ENCODE results near the gene CLEC7A. TPM values are rescaled to one million over a fixed set of nuclear protein-coding genes. Genes with fewer than 3 reads are reported as not detected.

Gene CLEC7A
- total RNA-seq, 1 donor from 2014 or later, result 1.3 TPM

DNA sequence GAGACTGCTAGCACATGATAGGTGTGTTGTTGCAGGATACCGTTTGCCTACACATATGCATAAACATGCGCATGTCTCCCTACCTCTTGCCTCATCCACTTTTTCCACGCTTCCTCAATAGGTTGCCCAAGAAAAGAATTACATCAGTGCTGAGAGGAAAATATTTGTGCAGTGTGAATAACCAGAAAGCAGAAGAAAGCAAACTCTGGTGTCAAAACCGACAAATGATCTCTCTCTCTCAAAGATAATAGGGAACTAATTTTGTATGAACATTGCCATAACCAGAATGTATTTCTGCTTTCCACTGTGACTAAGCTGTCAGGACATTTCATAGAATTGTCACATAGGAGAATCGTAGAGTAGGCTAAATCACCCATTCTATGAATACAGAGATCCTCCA, 1.3 kb downstream of the CLEC7A start:
- H3K36me3 ChIP-seq, result no peaks in the 10 kb centered on the region
- intact Hi-C loops (cut with micrococcal nuclease), result no loop called here
- peak overlapping the region; percentile 52 for H3K27ac ChIP-seq (replicated peaks)
- no peaks in the 10 kb centered on the region for H3K27me3 ChIP-seq (ENCODE audit: low read depth)
- H3K9me3 ChIP-seq (replicated peaks), result no peaks in the 10 kb centered on the region
- TF ChIP-seq, protein P1, sequence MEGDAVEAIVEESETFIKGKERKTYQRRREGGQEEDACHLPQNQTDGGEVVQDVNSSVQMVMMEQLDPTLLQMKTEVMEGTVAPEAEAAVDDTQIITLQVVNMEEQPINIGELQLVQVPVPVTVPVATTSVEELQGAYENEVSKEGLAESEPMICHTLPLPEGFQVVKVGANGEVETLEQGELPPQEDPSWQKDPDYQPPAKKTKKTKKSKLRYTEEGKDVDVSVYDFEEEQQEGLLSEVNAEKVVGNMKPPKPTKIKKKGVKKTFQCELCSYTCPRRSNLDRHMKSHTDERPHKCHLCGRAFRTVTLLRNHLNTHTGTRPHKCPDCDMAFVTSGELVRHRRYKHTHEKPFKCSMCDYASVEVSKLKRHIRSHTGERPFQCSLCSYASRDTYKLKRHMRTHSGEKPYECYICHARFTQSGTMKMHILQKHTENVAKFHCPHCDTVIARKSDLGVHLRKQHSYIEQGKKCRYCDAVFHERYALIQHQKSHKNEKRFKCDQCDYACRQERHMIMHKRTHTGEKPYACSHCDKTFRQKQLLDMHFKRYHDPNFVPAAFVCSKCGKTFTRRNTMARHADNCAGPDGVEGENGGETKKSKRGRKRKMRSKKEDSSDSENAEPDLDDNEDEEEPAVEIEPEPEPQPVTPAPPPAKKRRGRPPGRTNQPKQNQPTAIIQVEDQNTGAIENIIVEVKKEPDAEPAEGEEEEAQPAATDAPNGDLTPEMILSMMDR (IDR thresholded peaks at IDR 0.05; ENCODE audit: borderline replicate concordance), result no peak
- H3K4me3 ChIP-seq, result no peak overlapping the region
- DNase-seq, result no peak
- peaks cover 16% of the 10 kb centered on the region for H3K4me1 ChIP-seq

DNA sequence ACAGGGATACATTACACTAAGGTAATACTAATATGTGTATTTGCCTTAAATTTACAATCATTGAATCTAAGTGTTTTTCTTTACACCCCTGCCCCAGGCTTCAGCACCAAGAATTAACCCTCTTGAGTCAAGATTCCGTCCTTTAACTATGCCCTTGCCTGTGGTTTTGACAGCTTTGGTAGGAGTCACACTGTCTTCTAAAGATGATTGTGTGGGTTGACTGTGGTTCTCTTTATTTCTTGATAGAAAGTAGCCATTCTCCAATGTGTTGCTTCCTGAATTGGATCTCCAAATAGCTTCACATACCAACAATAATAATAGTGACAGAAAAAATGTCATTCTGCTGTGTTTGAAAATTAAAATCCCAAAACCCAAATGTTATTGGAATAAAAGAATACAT, 3.6 kb downstream of the CLEC7A start:
- H3K9me3 ChIP-seq (replicated peaks), result no peaks in the 10 kb centered on the region
- no peaks in the 10 kb centered on the region for H3K27me3 ChIP-seq (ENCODE audit: low read depth)
- no peak overlapping the region for H3K27ac ChIP-seq (replicated peaks)
- peaks cover 3% of the 10 kb centered on the region for H3K4me1 ChIP-seq
- intact Hi-C loops (cut with micrococcal nuclease), result no loop called here
- no peaks in the 10 kb centered on the region for H3K36me3 ChIP-seq
- TF ChIP-seq, protein P1 (IDR thresholded peaks at IDR 0.05; ENCODE audit: borderline replicate concordance), result no peak
- no peak overlapping the region for H3K4me3 ChIP-seq
- no peak for DNase-seq

DNA sequence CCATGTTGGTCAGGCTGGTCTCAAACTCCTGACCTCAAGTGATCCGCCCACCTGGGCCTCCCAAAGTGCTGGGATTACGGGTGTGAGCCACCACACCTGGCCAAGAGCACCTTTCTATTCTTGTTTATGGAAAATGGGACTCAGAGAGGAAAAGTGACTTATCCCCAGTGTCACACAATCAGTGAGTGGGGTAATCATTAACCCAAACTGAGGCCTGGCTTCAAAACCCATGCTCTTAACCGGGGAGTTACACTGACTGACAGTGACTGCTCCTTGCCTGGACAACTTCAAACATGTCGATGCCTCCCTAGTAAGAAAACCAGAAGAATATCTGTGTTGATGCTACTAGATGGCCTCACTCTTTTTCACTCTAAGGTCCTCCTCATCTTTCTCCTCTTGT, 7.3 kb downstream of the CLEC7A start:
- Histone ChIP-seq H3K4me3 (no peak overlapping the region), H3K27me3 (ENCODE audit: low read depth) (no peaks in the 10 kb centered on the region), H3K9me3 (replicated peaks) (peaks cover 5% of the 10 kb centered on the region), H3K36me3 (no peaks in the 10 kb centered on the region), H3K27ac (replicated peaks) (no peak overlapping the region), H3K4me1 (no peaks in the 10 kb centered on the region)
- intact Hi-C loops (cut with micrococcal nuclease), result no loop called here
- DNase-seq, result no peak
- TF ChIP-seq, protein P1 (IDR thresholded peaks at IDR 0.05; ENCODE audit: borderline replicate concordance), result no peak

DNA sequence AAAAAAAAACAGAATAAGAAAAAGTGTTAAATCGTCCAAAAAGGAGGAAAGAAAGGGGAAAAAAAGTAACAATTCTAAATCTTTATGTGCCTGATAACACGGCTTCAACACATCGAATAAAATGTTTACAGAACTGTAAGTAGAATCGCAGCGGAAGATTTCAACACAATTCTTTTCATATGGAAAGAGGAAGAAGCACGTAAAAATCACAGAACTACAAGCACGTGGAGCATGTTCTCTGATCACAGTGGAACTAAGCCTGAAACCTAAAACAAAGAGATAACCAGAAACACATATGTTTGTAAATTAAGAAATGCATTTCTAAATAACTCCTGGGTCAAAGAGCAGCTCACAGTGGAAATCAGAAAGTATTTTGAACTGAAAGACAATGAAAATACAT, 8.7 kb downstream of the CLEC7A start:
- Histone ChIP-seq H3K27me3 (ENCODE audit: low read depth) (no peaks in the 10 kb centered on the region), H3K4me1 (no peaks in the 10 kb centered on the region), H3K9me3 (replicated peaks) (peaks cover 5% of the 10 kb centered on the region), H3K36me3 (no peaks in the 10 kb centered on the region), H3K27ac (replicated peaks) (no peak overlapping the region), H3K4me3 (no peak overlapping the region)
- intact Hi-C loops (cut with micrococcal nuclease), result no loop called here
- TF ChIP-seq, protein P1 (IDR thresholded peaks at IDR 0.05; ENCODE audit: borderline replicate concordance), result no peak
- no peak for DNase-seq

DNA sequence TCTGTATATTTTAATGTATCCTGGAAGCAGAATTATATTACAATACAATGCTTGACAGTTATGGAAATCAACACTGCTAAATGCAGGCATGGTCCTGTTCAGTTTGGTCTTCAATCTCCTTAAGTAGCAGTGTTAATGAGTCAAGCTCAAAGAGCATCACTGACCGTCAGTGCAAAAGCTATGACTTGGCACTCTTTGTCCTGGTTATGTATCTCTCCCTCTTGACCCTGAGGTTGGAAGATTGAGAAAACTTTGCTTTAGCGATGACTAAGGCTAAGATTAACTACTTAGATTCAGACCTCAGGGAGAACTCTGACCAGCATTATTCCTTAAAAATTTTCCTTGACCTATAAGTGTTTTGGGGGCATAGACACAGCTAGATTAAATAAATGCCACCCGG, 10.9 kb downstream of the CLEC7A start:
- H3K4me3 ChIP-seq, result no peak overlapping the region
- no peaks in the 10 kb centered on the region for H3K4me1 ChIP-seq
- no peak overlapping the region for H3K27ac ChIP-seq (replicated peaks)
- intact Hi-C loops (cut with micrococcal nuclease), result no loop called here
- peaks cover 5% of the 10 kb centered on the region for H3K9me3 ChIP-seq (replicated peaks)
- DNase-seq, result no peak
- TF ChIP-seq, protein P1 (IDR thresholded peaks at IDR 0.05; ENCODE audit: borderline replicate concordance), result no peak
- no peaks in the 10 kb centered on the region for H3K27me3 ChIP-seq (ENCODE audit: low read depth)
- no peaks in the 10 kb centered on the region for H3K36me3 ChIP-seq

DNA sequence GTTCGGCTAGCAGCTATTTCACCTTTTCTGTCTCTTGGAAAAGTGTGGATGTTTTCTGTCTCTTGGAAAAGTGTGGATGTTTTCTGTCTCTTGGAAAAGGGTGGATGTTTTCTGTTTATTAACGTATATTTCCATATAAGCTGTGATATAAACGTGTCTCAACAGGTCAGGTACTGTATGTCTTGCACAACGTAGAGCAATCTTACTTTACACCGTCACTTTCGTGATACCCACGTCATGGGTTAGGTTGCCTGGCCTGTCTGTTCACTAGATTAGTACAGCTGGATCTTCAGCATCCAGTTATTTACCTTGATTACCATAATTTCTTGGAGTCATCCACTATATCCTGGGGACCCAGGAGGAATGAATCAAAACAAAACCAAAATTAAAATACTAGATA, 14.1 kb downstream of the CLEC7A start:
- H3K4me3 ChIP-seq, result no peak overlapping the region

More for the DNA sequence above, 14.1 kb downstream of the CLEC7A start:
- intact Hi-C loops (cut with micrococcal nuclease), result no loop called here
- no peaks in the 10 kb centered on the region for H3K4me1 ChIP-seq
- peaks cover 8% of the 10 kb centered on the region for H3K9me3 ChIP-seq (replicated peaks)
- DNase-seq, result no peak
- no peak overlapping the region for H3K27ac ChIP-seq (replicated peaks)
- TF ChIP-seq, protein P1 (IDR thresholded peaks at IDR 0.05; ENCODE audit: borderline replicate concordance), result no peak
- no peaks in the 10 kb centered on the region for H3K27me3 ChIP-seq (ENCODE audit: low read depth)
- no peaks in the 10 kb centered on the region for H3K36me3 ChIP-seq

Data from left ventricle myocardium inferior (tissue), 1 donor.